Measurements from ENCODE around the gene ITSN1.
"Not testable (repeated sequence)": the region's sequence is repeated elsewhere in the genome, so short reads cannot be mapped to it uniquely, and the experiment has no call there.

ITSN1 gene

GRCh38 chr21:33684068-33684467, 41.8 kb downstream of the ITSN1 start:
- DNase-seq, result no peak

GRCh38 chr21:33684923-33685560, 42.7 kb downstream of the ITSN1 start:
- no peak for DNase-seq

- DNase-seq, result no peak
Observed at GRCh38 chr21:33685613-33686197, 43.4 kb downstream of the ITSN1 start.

GRCh38 chr21:33686386-33686785, 44.1 kb downstream of the ITSN1 start:
- DNase-seq, result no peak

GRCh38 chr21:33687634-33688033, 45.3 kb downstream of the ITSN1 start:
- no peak for DNase-seq

GRCh38 chr21:33688353-33688752, 46.1 kb downstream of the ITSN1 start:
- no peak for DNase-seq

- DNase-seq, result no peak
Observed at GRCh38 chr21:33690874-33691273, 48.6 kb downstream of the ITSN1 start.

DNA sequence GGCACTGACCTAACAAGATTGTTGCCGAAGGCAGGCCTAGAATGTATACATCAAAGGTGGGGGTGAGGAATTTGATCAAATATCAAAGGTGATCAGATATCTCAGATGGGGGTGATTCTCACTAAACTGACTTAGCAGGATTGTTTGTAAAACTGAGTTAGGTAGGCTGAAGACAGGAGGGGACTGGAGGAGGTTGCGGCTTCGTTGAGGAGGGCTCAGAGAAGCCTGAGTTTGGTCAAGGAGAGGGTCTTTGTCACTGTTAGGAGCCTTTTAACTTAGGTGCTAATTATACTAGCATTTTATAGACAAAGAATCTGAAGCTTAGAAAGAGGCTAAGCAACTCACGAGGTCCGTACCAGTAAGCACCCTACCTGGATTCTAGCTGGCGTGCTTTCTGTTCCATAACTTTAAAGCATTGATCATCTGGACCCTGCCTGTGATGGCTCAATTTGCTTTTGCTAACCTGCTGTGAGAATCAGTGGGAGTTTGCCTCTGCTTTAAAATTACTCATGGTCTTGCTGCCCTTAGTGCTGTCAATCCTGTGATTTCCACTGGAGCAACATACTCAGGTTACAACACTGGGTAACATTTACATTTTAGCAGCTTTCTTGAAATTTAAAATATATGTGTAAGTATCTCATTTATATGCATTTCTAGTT, 49.8 kb downstream of the ITSN1 start:
- DNase-seq, result no peak

DNA sequence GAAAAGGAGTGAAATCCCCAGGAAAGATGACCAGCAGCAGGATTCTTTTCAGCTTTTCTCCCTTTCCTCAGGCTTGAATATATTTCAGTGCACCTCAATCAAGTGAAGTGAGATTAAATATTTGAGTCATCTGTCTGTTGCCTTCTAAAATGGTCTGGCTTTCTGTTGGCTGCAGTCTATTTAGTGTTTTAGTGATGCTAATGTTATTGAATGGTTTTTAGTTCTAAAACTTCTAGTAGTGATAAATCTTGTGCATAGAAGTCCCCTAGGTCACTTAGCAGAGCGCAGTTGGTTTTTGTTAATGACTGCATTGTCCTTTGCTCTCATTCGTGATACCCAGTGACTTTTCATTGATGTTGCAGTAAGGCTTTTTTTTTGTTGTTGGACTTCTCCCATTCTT, 53.5 kb downstream of the ITSN1 start:
- DNase-seq, result no peak

DNA sequence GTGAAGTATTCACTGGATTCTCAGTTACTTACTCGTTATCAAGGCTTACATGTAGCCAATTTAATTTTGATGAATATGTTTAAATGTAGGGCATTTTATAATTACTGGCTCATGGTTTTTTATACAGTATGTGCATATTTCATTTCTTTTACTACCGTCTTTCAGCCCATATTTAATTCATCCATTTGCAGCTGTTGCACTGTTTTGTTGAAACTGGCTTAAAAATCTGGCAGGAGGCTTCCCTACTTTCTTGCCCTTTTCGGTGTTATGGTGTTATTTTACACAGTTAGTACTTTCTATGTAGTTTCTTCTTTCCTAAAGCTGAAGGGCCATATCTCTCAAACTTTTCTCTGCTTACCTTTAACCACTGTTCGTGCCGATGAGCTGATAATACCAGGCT, 54.2 kb downstream of the ITSN1 start:
- no peak for DNase-seq

DNA sequence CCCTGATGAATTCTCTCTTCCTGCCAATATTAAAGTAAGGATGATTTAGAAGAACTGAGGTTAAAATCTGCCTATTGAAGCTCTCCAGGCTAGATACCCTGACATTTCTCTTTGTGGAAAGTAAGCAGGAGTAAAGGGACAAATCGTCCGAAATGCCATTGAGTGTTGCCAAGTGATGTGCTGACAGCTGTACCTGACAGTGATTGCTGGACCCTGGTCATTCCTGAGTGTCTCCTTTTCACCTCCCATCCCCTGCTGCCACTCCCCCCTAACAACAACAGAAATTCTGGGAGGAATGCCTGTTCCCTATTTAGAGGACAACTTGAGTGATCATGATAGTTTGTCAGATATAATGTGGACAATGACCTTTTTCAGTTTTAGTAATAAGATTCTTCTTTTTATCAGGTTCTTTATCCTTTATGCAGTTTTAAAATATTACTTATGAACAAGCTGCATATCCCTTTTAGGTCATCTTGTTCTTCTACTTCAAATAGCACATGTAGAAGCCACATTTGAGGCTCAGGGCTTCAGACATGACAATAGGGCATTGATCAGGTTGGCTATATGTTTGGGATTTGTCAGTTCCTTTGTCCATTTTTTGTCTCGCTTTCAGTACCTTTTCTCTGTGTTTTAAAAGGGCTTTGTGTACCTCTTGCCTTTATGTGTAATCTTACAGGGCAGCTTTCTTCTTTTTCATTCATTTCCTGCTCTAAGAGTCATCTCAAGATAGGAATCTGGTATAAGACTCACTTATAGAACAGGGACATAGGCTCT, 56.0 kb downstream of the ITSN1 start:
- no peak for DNase-seq

DNA sequence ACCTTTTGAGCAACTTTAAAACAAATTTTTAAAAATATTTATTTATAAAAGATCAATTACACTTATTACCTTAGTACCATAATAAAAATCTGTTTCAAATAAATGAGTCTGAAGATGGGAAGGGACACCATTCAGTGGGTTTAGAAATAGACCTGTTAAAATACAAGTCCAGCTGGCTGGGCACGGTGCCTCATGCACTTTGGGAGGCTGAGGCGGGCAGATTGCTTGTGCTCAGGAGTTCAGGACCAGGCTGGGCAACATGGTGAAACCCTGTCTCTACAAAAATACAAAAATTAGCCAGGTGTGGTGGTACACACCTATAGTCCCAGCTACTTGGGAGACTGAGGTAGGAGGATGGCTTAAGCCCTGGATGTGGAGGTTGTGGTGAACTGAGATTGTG, 57.0 kb downstream of the ITSN1 start:
- no peak for DNase-seq

- DNase-seq, result no peak
Observed at GRCh38 chr21:33700491-33700890, 58.2 kb downstream of the ITSN1 start.

DNA sequence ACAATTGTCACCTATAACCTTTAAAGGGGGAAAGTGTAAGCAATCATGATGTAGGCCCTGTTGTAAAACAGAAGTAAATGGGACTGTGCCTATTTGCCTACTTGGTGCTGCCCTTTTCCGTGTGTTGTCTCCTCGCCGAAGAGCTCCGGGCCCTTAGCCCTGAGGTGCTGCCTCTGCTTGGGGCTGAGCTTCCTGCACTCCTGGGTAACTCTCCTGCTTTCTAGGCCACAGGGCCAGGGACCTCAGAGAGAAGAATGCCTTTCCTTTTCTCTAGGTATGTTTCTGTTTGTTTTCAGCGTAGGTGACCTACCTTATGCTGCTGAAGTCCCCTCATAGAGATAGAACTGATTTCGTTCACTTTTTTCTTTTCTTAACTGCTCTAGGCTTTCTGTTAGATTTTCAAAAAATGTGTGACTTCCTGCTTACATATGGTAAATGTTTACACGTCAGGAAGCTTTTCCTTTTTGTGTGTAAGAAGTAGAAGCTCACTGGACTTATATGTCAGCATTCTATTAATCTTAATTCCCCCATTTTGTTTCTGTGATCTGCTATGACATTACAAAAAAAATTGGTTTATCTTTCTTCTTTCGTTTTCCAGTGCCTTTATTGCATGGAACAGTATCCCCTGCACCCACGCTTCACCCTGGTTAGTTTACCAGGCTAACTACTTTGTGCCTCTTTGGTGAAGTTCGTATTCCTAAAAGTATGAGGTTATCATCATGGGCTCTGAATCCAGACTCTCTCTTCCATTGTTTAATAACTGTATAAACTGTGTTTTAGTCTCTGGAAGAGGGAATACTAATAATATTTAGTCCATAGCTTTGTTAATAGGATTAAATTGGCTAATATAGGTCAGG, 61.7 kb downstream of the ITSN1 start:
- DNase-seq, result no peak

- DNase-seq, result no peak
Observed at GRCh38 chr21:33707846-33708245, 65.5 kb downstream of the ITSN1 start.

DNA sequence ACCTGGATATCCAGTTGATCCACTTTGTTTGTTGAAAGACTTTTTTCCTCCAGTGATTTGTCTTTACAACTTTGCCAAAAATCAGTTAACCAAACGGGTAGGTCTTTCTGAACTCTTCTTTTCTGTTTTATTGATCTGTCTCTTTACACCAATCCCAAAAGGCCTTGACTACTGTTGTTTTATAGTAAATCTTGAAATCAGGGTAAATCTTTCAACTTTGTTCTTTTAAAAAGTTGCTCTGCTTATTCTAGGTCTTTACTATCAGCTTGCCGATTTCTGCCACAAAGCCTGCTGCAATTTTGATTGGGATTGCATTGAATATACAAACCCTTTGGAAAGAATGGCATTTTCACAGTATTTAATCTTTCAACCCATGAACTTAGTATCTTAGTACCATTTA, 66.6 kb downstream of the ITSN1 start:
- DNase-seq, result no peak

DNA sequence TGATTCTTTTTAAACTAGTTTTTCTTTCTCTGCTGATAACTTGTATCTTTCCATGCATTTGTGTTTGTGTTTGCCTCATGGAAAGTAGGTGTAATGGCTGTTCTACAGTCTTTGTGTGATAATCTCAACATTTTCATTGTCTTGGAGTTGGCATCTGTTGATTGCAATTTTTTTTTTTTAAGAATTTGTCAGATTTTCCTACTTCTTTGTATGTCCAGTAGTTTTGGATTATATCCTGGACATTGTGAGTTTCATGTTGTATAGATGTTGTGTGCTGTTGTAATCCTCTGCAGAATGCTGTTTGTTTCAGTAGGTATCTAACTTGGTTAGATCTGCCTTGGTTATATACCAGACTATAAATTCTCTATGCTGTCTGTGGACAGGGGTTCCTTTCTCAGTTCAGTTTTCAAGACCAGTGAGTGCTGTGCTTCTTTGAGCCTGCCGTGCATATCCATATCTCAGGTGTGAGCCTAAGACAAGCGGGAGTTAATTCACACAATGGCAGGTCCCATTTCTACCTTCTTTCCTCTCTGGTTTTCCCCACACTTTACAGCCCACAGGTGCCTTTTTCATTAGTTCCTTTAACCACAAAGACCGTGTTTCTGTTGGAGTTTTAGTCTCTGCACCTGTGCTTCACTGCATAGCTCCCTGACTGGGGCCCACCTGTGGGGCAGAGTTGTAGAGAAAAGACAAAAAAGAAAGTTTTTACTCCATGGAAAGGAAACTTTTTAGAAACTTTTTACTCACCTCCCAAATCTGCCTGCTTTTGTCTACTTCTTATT, 69.9 kb downstream of the ITSN1 start:
- DNase-seq, result no peak

GRCh38 chr21:33721081-33721480, 78.8 kb downstream of the ITSN1 start:
- no peak for DNase-seq

GRCh38 chr21:33729139-33729538, 86.8 kb downstream of the ITSN1 start:
- DNase-seq, result not testable (repeated sequence)

GRCh38 chr21:33729641-33730040, 87.3 kb downstream of the ITSN1 start:
- DNase-seq, result no peak

- no peak for DNase-seq
Observed at GRCh38 chr21:33731447-33731846, 89.1 kb downstream of the ITSN1 start.

GRCh38 chr21:33732038-33732437, 89.7 kb downstream of the ITSN1 start:
- no peak for DNase-seq
